ENCODE results near the gene ARHGEF5.
"Not testable (repeated sequence)": the region's sequence is repeated elsewhere in the genome, so short reads cannot be mapped to it uniquely, and the experiment has no call there.

GRCh38 chr7:144317537-144317936 lies 37.7 kb upstream of the ARHGEF5 start:
- TF ChIP-seq CTCF (IDR thresholded peaks at IDR 0.05; ENCODE audit: poor library complexity); EZH2 (IDR thresholded peaks at IDR 0.05; ENCODE audit: borderline replicate concordance); EZH2phosphoT487 (IDR thresholded peaks at IDR 0.05; ENCODE audit: low read depth, severe bottlenecking, unreplicated experiment): not testable (repeated sequence)
